GM19043 (cell line): ENCODE results near the gene TMEM132D.

Experiments used
- ATAC-seq: cut with Tn5 transposase; IDR thresholded peaks from one replicate; pipeline ENCODE4 v1.9.1; 2021; ENCODE audit warnings: low read depth; ENCODE audit not compliant: unreplicated experiment

Gene TMEM132D

GRCh38 chr12:129152351-129153104 lies 751.3 kb downstream of the TMEM132D start:
- no peak for ATAC-seq

- no peak for ATAC-seq
Observed at GRCh38 chr12:129150721-129151120, 753.1 kb downstream of the TMEM132D start.

GRCh38 chr12:129145381-129145780 lies 758.4 kb downstream of the TMEM132D start:
- ATAC-seq: no peak

GRCh38 chr12:129138776-129139175 lies 765.0 kb downstream of the TMEM132D start:
- ATAC-seq: no peak

- ATAC-seq: no peak
Observed at GRCh38 chr12:129136694-129137325, 767.0 kb downstream of the TMEM132D start.

GRCh38 chr12:129127771-129128170 lies 776.1 kb downstream of the TMEM132D start:
- ATAC-seq: no peak

- no peak for ATAC-seq
Observed at GRCh38 chr12:129127211-129127610, 776.6 kb downstream of the TMEM132D start.

GRCh38 chr12:129119537-129119936 lies 784.3 kb downstream of the TMEM132D start:
- no peak for ATAC-seq

- ATAC-seq: no peak
Observed at GRCh38 chr12:129115558-129115957, 788.3 kb downstream of the TMEM132D start.

GRCh38 chr12:129110575-129110974 lies 793.2 kb downstream of the TMEM132D start:
- no peak for ATAC-seq

- ATAC-seq: no peak
Observed at GRCh38 chr12:129109174-129110001, 794.4 kb downstream of the TMEM132D start.

GRCh38 chr12:129106772-129107171 lies 797.1 kb downstream of the TMEM132D start:
- no peak for ATAC-seq

GRCh38 chr12:129103231-129103630 lies 800.6 kb downstream of the TMEM132D start:
- ATAC-seq: no peak

GRCh38 chr12:129102233-129102632 lies 801.6 kb downstream of the TMEM132D start:
- no peak for ATAC-seq

- ATAC-seq: no peak
Observed at GRCh38 chr12:129101816-129102215, 802.0 kb downstream of the TMEM132D start.

GRCh38 chr12:129101404-129101803 lies 802.4 kb downstream of the TMEM132D start:
- ATAC-seq: no peak

- no peak for ATAC-seq
Observed at GRCh38 chr12:129097451-129097850, 806.4 kb downstream of the TMEM132D start.

- no peak for ATAC-seq
Observed at GRCh38 chr12:129096968-129097367, 806.9 kb downstream of the TMEM132D start.

- no peak for ATAC-seq
Observed at GRCh38 chr12:129096184-129096583, 807.6 kb downstream of the TMEM132D start.

- ATAC-seq: no peak
Observed at GRCh38 chr12:129089576-129089975, 814.2 kb downstream of the TMEM132D start.
